ENCODE measurements around the gene BOLA2B.

BOLA2B gene

GRCh38 chr16:30147843-30148510 lies 45.5 kb downstream of the BOLA2B start:
- no peak for TF ChIP-seq CTCF (IDR thresholded peaks at IDR 0.05; ENCODE audit: low read depth, low read length)
- DNase-seq (ENCODE audit: extremely low read depth, low read depth), result no peak

DNA sequence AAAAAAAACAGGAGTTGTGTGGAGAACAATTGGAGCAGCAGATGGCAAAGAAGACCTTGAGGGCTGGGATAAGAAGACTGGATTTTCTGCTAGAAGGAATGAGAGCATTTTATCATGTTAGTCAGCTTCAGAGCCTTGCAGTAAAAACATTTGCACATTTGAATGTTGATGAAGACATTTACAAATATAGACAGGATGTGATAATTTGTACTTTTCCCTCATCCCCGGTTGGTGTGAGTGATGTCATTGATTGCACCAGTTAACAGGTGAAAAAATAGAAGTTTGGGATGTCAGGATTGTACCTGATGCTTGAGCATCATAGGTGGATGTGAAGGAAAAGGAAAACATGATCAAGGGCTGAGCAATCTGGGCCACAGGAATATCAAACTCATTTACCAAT lies 47.8 kb downstream of the BOLA2B start:
- DNase-seq (ENCODE audit: extremely low read depth, low read depth), result no peak
- no peak for TF ChIP-seq CTCF (IDR thresholded peaks at IDR 0.05; ENCODE audit: low read depth, low read length)

GRCh38 chr16:30144917-30145316 lies 48.5 kb downstream of the BOLA2B start:
- no peak for DNase-seq (ENCODE audit: extremely low read depth, low read depth)
- TF ChIP-seq CTCF (IDR thresholded peaks at IDR 0.05; ENCODE audit: low read depth, low read length), result no peak

GRCh38 chr16:30144017-30144416 lies 49.4 kb downstream of the BOLA2B start:
- no peak for DNase-seq (ENCODE audit: extremely low read depth, low read depth)

DNA sequence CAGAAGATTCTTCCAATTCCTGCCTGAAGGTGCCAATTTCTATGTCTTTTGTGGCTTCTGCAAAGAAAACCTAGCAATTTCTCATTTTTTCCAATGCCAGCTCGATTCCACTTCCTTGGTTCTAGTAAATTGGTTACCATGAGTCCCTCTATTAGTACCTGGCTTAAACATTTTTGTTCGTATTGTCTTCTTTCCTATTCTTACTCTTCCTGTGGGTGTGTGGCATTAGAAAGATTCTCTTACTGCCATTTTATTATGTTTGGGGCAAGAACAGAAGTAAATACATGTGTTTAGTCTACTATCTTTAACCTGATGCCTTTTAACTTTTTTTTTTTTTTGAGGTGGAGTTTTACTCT lies 50.1 kb downstream of the BOLA2B start:
- no peak for TF ChIP-seq CTCF (IDR thresholded peaks at IDR 0.05; ENCODE audit: low read depth, low read length)
- no peak for DNase-seq (ENCODE audit: extremely low read depth, low read depth)

More at GRCh38 chr16:30144017-30144416, 49.4 kb downstream of the BOLA2B start:
- TF ChIP-seq CTCF (IDR thresholded peaks at IDR 0.05; ENCODE audit: low read depth, low read length), result no peak
